Esophagus (tissue), 2 donors: ENCODE measurements around the gene SUSD4. TPM values are rescaled to one million over a fixed set of nuclear protein-coding genes. Genes with fewer than 3 reads are reported as not detected.

Source experiments
- H3K27ac ChIP-seq, 2 donors: one replicate each; pipeline ENCODE4 v1.5.1; 2013; ENCODE audit warnings: low read depth in 2 of 2, mild to moderate bottlenecking in 2 of 2, inconsistent platforms in 1 of 2, low read length in 1 of 2, moderate library complexity in 1 of 2
- H3K27me3 ChIP-seq, 2 donors: one replicate each; pipeline ENCODE4 v1.6.1; 2013; ENCODE audit warnings: low read length in 2 of 2, control low read depth in 1 of 2, mild to moderate bottlenecking in 1 of 2; ENCODE audit not compliant: insufficient read depth in 2 of 2, control insufficient read depth in 1 of 2
- H3K36me3 ChIP-seq, 2 donors: one replicate each; pipeline ENCODE4 v1.6.1; 2013; ENCODE audit warnings: low read length in 1 of 2; ENCODE audit not compliant: control insufficient read depth in 2 of 2, insufficient read depth in 2 of 2
- H3K4me1 ChIP-seq, 2 donors: one replicate each; pipeline ENCODE4 v1.6.1; 2013; ENCODE audit warnings: low read length in 1 of 2; ENCODE audit not compliant: control insufficient read depth in 2 of 2, insufficient read depth in 2 of 2
- H3K4me3 ChIP-seq, 2 donors: one replicate each; pipeline ENCODE4 v1.5.1; 2013; ENCODE audit warnings: low read length in 2 of 2, mild to moderate bottlenecking in 2 of 2, low read depth in 1 of 2, moderate library complexity in 1 of 2
- H3K9me3 ChIP-seq, 2 donors: one replicate each; pipeline ENCODE4 v1.6.1; 2013; ENCODE audit warnings: mild to moderate bottlenecking in 2 of 2, low read depth in 1 of 2, low read length in 1 of 2, moderate library complexity in 1 of 2; ENCODE audit not compliant: control insufficient read depth in 2 of 2, insufficient read depth in 1 of 2
- WGBS, 2 donors: extraction: QIAGEN DNeasy Blood & Tissue Kit; methylation state at CpG; one replicate each; pipeline ENCODE4 v1.1.7; 2013; 5-methylcytosine and 5-hydroxymethylcytosine counted together
- polyA plus RNA-seq, 2 donors: library from polyadenylated mRNA; stranded (reverse); fragments of 200-250 nt; gene quantifications; one replicate each; pipeline ENCODE4 v1.2.3, GENCODE V29; 2013
- donor health status: healthy with polysubstance abuse.
- donor health status: Bipolar disorder and iron deficiency.

SUSD4 gene
- polyA plus RNA-seq, 2 donors = 39.5 to 50.5 TPM

DNA sequence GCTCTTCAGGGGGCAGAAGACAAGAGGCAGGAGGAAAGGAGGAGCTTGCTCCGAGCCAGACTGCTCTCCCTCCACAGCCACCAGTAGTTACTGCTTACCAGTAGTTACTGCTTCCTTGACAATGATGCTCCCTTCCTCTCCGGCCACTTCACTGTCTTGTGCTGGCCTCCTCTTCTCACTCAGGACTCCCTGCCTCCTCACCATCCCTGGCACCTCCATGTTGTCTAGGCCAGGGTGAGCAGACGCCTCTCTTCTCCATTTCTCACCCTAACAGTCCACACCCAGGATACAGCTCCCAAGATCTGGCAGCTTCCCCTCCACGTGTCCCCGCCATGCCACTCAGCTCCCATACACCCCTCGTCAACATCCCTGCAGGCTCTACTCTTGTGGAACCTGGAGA, 138.5 kb downstream of the SUSD4 start:
- H3K36me3 ChIP-seq = peaks cover 0 to 15% of the 10 kb centered on the region in 2 donors
- H3K4me1 ChIP-seq = no peaks in the 10 kb centered on the region
- H3K9me3 ChIP-seq = no peaks in the 10 kb centered on the region
- no peak overlapping the region for H3K27ac ChIP-seq
- no peaks in the 10 kb centered on the region for H3K27me3 ChIP-seq
- WGBS, 2 donors = 86 to 88% methylated on average over 6 of the region's 6 CpGs
- no peak overlapping the region for H3K4me3 ChIP-seq

DNA sequence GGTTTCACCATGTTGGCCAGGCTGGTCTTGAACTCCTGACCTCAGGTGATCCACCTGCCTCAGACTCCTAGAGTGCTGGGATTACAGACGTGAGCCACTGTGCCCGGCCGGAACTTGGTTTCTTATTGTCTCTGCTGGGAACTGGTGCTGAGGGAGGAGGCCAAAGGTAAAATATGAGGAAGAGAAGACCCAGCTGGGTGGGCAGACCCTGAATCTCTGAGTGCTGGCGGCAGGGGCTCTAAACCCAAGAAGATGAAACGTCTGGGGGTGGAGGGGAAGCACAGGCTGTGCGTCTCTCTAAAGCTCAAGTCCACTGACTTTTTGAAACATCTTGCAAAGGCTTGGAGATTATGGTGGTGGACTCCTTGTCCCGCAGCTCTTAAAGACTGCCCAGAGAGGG, 138.9 kb downstream of the SUSD4 start:
- WGBS, 2 donors = 92% methylated on average over 7 of the region's 7 CpGs
- Histone ChIP-seq H3K4me1 (no peaks in the 10 kb centered on the region), H3K27ac (no peak overlapping the region), H3K36me3 (peaks cover 0 to 15% of the 10 kb centered on the region in 2 donors), H3K9me3 (no peaks in the 10 kb centered on the region), H3K27me3 (no peaks in the 10 kb centered on the region), H3K4me3 (no peak overlapping the region)

DNA sequence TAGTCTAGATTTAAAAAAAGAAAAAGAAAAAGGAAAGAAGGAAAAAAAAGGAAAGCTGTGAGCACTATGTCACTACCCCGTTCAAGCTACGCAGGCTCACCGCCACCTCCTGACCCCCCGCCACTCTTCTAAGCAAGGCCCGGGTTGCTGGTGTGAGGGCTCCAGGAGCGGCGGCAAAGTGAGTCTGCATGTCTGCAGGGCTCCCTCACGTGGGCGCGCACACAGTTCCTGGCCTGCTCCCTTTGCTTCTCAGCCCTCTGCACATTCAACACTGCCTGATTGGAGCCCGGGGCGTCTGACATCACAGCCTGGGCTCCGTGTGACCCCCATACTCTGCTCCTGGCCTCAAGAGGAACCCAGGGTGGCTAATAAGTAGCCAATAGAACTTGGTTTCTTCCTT, 139.5 kb downstream of the SUSD4 start:
- Histone ChIP-seq H3K4me1 (no peaks in the 10 kb centered on the region), H3K27me3 (no peaks in the 10 kb centered on the region), H3K4me3 (no peak overlapping the region), H3K36me3 (peaks cover 0 to 15% of the 10 kb centered on the region in 2 donors), H3K9me3 (no peaks in the 10 kb centered on the region), H3K27ac (no peak overlapping the region)
- 88 to 89% methylated on average over 13 of the region's 13 CpGs for WGBS, 2 donors

DNA sequence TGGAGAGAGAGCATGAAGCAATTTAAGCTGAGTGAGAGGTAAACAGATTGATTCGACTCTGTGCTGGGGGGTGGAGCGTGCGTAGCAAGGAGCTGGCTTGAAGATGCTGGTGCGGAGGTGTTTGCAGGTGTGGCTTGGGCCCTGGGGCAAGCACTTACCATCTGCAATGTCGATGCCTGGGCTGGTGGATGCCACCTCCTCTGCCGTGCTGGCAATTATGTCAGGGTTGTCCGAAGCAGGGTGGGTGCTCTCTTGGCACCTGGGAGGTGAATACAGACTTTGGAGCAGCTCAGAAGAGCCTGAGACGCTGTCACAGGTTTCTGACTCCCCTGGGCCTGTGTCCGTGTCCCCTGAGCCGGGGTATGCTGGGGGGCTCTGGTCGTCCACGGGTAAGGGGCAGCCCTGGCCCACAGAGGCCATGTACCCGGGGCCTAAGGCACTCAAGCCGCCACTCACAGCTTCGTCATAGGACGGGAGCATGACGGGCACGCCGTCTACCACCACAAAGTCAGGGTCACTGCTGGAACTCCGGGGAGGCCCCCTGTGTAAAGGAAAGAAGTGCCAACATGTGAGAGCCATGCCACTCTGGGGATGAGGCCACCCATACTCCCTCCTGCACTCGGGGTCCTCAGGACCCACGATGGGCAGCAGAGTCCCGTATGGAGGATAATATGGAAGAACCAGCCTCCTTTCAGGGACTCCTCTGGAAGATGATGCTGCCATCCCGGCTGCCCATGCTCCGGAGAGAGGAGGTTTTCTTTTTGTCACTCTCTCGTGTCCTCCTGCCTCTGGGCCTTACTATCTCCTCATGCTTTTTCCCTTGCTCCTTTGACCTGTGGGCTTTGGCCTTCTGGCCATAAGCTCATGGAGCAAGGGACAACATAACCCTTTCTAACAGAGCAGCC, 140.6 kb downstream of the SUSD4 start:
- Histone ChIP-seq H3K4me1 (no peaks in the 10 kb centered on the region), H3K9me3 (peaks cover 0 to 5% of the 10 kb centered on the region in 2 donors), H3K27ac (no peak overlapping the region), H3K36me3 (peaks cover 0 to 15% of the 10 kb centered on the region in 2 donors), H3K27me3 (no peaks in the 10 kb centered on the region), H3K4me3 (no peak overlapping the region)
- WGBS, 2 donors = 85 to 92% methylated on average over 26 of the region's 26 CpGs

DNA sequence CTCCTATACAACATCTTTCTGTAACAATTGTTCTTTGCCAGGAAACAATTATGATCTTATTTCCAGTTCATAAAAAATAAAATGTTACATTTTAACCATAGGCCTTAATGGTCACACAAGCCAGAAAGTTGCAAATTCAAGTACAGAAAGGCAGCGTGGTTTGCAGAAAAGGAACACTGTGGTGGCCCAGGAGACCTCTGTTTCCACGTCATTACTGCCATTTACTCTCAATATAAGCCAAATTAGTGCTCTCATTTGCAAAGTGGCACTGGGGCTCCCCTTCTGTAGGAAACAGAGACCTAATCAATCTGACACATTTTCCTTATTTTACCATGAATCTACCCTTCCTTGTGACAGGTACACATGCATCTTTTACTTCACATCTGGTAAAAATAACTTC, 141.6 kb downstream of the SUSD4 start:
- Histone ChIP-seq H3K27me3 (no peaks in the 10 kb centered on the region), H3K27ac (no peak overlapping the region), H3K4me1 (no peaks in the 10 kb centered on the region), H3K4me3 (no peak overlapping the region), H3K36me3 (peaks cover 0 to 15% of the 10 kb centered on the region in 2 donors), H3K9me3 (peaks cover 0 to 5% of the 10 kb centered on the region in 2 donors)
- WGBS, 2 donors = 73 to 82% methylated on average over 2 of the region's 2 CpGs

DNA sequence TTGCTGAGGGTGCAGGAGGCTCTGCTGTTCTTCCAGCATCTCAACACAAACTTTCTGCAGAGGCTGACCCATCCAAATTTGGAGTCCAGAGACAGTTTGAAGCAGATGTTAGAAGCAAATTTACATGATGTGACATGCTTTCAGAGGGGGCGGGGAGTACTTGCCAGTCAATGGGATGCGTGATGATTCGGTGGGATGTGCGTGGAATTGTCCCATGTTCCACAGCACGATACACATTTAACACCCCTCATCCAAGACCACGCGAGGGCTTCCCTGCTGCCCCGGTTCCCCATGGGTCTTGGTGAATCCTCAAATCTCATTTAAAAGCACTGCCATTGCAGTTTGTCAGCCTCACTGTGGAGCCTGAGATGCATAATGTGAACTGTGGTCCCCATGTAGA, 142.3 kb downstream of the SUSD4 start:
- H3K27ac ChIP-seq = no peak overlapping the region
- peaks cover 0 to 15% of the 10 kb centered on the region in 2 donors for H3K36me3 ChIP-seq
- no peaks in the 10 kb centered on the region for H3K27me3 ChIP-seq
- no peaks in the 10 kb centered on the region for H3K4me1 ChIP-seq
- WGBS, 2 donors = 90 to 93% methylated on average over 8 of the region's 8 CpGs
- peaks cover 0 to 5% of the 10 kb centered on the region in 2 donors for H3K9me3 ChIP-seq
- H3K4me3 ChIP-seq = no peak overlapping the region

DNA sequence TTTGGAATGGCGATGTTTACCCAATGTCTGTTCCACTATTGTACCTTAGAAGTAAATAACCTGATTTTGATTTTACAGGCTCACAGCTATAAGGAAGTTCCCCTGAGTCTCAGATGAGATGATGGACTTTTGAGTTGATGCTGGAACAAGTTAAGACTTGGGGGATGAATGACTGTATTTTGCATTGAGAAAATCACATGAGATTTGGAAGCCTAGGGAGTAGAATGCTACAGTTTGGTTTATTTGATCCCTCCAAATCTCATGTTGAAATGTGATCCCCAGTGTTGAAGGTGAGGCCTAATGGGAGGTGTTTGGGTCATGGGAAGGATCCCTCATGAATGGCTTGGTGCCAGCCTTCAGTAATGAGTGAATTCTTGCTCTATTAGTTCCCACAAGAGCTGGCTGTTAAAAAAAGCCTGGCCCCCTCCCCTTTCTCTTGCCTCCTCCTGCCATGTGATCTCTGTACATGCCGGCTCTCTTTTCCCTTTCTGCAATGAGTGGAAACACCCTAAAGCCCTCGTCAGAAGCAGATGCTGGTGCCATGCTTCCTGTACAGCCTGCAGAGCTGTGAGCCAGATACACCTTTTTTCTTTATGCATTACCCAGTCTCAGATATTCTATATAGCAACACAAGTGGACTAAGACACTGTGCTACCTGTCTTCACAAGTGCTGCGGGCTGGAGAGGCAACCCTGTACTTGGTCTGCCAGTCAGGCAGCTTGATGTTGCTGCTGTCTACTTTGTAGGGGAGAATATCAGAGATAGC, 143.9 kb downstream of the SUSD4 start:
- Histone ChIP-seq H3K4me1 (no peaks in the 10 kb centered on the region), H3K27ac (peak overlapping the region; percentile 61 to 65), H3K9me3 (peaks cover 0 to 5% of the 10 kb centered on the region in 2 donors), H3K27me3 (no peaks in the 10 kb centered on the region), H3K4me3 (no peak overlapping the region), H3K36me3 (peaks cover 0 to 10% of the 10 kb centered on the region in 2 donors)
- 55 to 66% methylated on average over 4 of the region's 4 CpGs for WGBS, 2 donors

DNA sequence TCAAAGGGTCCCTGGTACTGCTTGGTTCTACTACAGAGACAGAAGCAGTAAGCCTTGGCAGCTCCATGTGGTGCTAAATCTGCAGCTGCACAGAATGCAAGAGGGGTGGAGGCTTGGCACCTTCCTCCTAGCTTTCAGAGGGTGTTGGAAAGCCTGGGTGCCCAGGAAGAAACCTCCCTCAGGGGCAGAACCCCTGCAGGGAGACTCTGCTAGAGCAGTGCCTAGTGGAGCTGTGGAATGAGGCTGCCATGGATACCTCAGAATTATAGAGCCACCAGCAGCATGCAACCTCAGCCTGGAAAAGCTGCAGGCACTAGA, 144.7 kb downstream of the SUSD4 start:
- peaks cover 0 to 5% of the 10 kb centered on the region in 2 donors for H3K9me3 ChIP-seq
- H3K27me3 ChIP-seq = no peaks in the 10 kb centered on the region
- peak overlapping the region in 1 of 2 donors; percentile 39 for H3K27ac ChIP-seq
- H3K4me1 ChIP-seq = no peaks in the 10 kb centered on the region
- peaks cover 0 to 10% of the 10 kb centered on the region in 2 donors for H3K36me3 ChIP-seq
- H3K4me3 ChIP-seq = no peak overlapping the region

DNA sequence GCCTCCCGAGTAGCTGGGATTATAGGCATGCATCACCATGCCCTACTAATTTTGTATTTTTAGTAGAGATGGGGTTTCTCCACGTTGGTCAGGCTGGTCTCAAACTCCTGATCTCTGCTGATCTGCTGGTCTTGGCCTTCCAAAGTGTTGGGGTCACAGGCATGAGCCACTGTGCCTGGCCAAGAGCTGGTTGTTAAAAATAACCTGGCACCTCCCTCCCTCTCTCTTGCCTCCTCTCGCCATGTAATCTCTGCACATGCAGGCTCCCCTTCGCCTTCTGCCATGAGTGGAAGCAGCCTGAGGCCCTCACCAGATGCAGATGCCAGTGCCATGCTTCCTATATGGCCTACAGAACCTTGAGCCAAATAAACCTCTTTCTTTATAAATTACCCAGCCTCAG, 146.2 kb downstream of the SUSD4 start:
- Histone ChIP-seq H3K4me3 (no peak overlapping the region), H3K27me3 (no peaks in the 10 kb centered on the region), H3K9me3 (peaks cover 0 to 5% of the 10 kb centered on the region in 2 donors), H3K27ac (no peak overlapping the region), H3K36me3 (peaks cover 0 to 5% of the 10 kb centered on the region in 2 donors), H3K4me1 (no peaks in the 10 kb centered on the region)
- WGBS, 2 donors = 90 to 92% methylated on average over 4 of the region's 4 CpGs
